ENCODE results near the gene MPST.

DNA sequence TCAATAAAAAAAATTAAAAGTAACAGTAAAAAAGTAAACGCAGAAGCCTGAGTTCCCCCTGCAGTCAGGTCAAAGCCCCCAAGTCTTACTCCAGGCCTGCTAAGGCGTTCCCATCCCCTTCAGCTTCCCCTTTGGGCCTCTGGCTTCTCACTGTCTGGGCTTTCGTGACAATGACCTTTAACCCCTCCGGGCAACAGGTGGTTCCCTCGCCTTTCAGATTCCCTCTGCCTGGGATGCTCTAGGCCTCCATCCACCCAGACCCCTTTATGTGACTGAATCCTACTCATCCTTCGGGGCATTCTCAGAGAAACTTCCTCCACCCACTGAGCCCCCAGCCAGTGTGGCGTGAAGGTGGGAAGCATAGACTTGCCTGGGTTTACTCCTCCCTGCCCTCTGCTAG, 8.0 kb downstream of the MPST start:
- TF ChIP-seq, protein P1, sequence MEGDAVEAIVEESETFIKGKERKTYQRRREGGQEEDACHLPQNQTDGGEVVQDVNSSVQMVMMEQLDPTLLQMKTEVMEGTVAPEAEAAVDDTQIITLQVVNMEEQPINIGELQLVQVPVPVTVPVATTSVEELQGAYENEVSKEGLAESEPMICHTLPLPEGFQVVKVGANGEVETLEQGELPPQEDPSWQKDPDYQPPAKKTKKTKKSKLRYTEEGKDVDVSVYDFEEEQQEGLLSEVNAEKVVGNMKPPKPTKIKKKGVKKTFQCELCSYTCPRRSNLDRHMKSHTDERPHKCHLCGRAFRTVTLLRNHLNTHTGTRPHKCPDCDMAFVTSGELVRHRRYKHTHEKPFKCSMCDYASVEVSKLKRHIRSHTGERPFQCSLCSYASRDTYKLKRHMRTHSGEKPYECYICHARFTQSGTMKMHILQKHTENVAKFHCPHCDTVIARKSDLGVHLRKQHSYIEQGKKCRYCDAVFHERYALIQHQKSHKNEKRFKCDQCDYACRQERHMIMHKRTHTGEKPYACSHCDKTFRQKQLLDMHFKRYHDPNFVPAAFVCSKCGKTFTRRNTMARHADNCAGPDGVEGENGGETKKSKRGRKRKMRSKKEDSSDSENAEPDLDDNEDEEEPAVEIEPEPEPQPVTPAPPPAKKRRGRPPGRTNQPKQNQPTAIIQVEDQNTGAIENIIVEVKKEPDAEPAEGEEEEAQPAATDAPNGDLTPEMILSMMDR (conservative IDR thresholded peaks at IDR 0.05): no peak
- no peak for TF ChIP-seq ZFX (IDR thresholded peaks at IDR 0.05)
